Hippocampal formation (tissue), 2 donors: ENCODE measurements around the gene GBX1.

Experiments
- DNase-seq, 2 donors: peaks; one replicate each; lab custom pipeline; 2025; lab: John Stamatoyannopoulos, UW

Gene GBX1

GRCh38 chr7:151167197-151167961, at the start of gene GBX1:
Gene GBX1, minus strand, starts transcription at chr7:151167694. Its CDS starts 146 bp downstream, at chr7:151167548.
- no peak for DNase-seq

GRCh38 chr7:151215396-151215795, 47.9 kb upstream of the GBX1 start:
- no peak for DNase-seq

- DNase-seq, result no peak
These were observed 46.3 kb upstream of the GBX1 start for GRCh38 chr7:151213826-151214225.

DNA sequence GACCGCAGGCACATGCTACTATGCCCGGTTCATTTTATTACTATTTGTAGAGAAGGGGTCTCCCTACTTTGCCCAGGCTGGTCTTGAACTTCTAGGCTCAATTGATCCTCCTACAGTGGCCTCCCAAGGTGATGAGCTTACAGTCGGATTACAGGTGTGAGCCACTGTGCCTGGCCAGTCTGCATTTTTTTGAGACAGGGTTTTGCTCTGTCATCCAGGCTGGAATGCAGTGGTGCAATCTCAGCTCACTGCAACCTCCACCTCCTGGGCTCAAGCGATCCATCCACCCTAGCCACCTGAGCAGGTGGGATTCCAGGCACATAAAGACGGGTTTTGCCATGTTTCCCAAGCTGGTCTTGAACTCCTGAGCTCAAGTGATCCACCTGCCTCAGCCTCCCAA, 45.1 kb upstream of the GBX1 start:
- no peak for DNase-seq

- DNase-seq, result no peak
These were observed 43.8 kb upstream of the GBX1 start for GRCh38 chr7:151211155-151211772.

DNA sequence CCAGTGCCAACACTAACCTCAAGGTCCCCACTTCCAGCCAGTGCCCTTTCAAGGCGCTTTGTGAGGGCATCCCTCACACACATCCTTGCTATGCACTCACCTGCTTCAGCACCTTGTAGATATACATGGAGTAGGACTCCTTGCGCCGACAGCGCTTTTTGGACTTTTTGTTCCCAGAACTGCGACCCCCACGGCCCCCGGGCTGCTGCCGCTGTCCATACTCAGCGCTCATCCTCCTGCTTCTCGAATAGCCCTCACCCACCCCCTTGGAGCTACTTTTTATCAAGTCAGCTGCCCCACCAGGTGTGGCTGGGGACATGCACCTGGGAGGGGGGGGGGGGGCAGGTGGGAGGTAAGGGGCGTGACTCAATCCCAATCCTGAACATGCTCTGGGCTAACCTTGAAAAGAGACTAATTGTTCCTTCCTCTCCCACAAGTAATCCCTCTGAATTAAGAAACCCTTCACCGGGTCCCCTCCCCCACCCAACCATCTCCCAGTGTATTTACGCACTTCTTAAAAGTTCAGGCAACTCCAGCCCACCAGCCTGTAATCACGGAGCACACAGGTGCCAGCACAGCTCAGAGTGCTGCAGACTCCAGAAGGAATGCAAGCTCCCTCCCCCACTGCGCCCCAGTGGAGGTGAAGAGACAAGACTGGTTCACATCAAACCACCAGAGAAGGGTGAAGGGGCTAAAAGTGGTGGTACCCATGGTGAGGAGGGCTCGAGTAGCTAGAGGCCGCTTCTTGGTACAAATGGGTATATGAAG, 42.8 kb upstream of the GBX1 start, which contains the start of gene H2BK1:
Gene H2BK1, minus strand, starts transcription at position 402 of the 768 bp plus-strand sequence. Its CDS starts 170 bp downstream, at position 232.
- no peak for DNase-seq

DNA sequence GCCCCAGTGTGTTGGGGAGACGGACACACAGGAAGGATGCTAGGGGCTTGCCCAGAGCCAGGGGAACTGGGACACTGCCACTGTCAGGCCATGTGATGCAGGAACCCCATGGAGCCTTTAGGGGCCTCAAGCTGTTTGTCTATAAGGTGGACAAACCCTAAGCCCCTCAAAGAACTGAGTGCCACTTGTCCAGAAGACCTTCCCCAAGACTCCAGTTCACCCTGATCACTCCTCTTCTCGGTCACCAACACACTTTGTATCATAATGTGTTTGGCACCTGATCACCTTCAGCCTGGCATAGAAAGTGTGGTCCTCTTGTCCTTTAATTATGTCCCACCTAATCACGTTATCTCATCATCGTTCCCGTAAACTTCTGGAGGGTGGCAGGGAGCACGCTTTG, 42.1 kb upstream of the GBX1 start:
- DNase-seq, result no peak

- no peak for DNase-seq
These were observed 40.9 kb upstream of the GBX1 start for GRCh38 chr7:151208253-151208862.

DNA sequence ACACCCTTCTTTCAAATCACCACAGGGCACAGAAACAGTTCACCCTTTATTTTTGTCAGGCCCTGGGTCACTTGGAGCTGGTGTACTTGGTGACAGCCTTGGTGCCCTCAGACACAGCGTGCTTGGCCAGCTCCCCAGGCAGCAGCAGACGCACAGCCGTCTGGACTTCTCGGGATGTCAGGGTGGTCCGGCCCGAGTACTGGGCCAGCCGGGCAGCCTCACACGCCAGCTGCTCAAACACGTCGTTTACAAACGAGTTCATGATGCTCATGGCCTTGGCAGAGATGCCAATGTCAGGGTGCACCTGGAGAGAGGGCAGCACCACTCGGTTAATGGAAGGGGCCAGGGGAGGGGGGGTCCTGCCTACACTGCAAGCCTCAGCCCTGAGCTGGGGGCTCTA, 40.3 kb upstream of the GBX1 start:
- no peak for DNase-seq

DNA sequence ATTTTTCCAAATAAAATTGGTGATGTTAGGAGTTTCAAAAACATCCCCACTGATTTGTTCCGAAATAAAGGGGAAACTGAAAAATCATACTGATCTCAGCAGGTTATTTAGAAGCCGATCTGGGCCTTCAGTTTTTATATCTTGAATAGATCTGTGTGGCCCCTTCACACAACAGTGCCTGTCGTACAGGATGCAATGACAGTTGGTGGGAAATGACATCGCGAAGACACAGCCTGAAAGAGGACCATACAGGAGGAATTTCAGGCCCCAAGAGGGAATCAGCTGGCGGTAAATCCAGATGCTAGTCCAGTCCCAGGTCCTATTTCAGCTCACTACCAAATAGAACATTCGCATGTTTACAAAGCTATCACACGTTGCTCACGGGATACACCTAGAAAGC, 39.8 kb upstream of the GBX1 start:
- no peak for DNase-seq

GRCh38 chr7:151206914-151207313, 39.4 kb upstream of the GBX1 start:
- no peak for DNase-seq

- DNase-seq, result no peak
These were observed 38.2 kb upstream of the GBX1 start for GRCh38 chr7:151205730-151206129.

- DNase-seq, result no peak
These were observed 37.0 kb upstream of the GBX1 start for GRCh38 chr7:151204383-151205032.

DNA sequence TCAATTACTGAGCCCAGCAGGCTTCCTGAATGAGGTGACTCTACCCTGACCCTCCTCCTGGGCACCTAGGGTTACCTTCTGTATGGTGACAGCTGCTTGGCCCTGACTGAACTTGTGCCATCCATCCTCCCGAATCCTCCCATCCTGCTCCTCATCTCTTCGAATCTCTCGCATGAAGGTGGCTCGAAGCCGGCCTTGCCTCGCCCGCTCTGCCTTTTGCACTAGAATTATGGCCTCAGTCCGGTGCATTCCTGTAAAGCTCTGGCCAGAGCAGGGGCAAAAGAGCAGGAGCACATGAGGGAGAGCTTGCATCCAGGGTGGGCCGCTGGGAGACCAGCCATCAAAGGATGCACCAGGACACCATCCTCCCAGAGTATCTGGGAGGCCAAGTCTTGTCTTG, 35.3 kb upstream of the GBX1 start:
- no peak for DNase-seq

GRCh38 chr7:151201751-151202150, 34.3 kb upstream of the GBX1 start:
- no peak for DNase-seq

DNA sequence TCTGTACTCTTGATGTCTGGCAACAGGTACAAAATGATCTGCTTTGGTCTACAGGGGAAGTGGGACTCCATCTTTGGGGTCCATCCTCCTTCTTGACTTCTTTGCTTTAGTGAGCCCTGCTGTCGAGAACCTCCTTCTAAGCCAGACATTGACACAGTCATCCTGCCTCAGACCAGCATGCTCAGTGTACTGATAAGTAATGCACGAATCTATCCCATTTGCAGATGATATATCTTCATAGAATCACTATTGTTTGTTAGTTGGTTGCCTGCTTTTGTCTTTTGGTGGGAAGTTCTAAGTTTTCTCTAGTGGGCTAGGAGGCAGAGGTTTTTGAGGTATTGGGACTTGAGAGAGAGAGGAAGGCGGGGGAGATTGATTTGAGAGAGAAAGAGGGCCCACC, 33.9 kb upstream of the GBX1 start:
- no peak for DNase-seq

DNA sequence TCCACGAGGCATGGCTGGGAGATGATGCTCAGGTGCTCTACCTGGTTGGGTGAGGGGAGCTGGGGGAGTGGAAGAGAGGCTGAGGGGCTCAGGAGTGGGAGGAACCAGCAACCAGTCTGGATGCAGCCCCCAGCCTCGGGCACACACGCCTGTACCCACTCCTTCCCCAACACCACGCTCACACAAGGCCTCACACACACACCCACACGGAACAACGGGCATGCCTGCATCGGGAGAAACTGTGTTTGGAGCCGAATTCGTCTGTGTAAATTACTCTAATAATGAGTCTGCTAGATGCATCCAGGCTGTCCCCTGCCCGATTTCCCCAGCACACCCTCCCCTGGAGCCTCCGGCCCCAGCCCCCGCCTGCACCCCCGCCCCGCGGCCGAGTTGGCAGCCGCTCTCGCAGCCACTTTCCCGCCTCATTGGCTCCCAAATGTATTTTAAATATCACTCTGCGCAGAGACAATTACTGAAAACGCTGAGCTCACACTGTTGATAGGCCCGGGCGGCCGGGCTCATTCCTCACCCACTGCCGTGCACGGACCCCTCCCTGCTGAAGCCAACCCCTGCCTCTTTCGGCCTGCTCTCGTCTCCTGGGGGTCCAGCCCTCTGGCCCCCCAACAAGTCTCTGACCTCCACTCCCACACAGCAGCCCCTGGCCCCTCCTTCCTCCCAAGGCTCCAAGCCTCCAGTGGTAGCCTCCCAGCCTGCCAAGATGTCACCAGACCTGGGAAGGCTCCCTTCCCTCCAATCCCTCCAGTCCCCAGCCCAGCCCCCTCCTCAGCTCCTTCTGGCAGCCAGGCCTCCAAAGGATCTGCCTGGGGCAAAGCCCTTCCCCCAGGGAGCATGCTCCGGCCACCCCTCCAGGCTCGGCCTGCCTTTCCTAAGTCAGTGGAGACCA, 31.7 kb upstream of the GBX1 start:
- peak in 1 of 2 donors; percentile 7 for DNase-seq

DNA sequence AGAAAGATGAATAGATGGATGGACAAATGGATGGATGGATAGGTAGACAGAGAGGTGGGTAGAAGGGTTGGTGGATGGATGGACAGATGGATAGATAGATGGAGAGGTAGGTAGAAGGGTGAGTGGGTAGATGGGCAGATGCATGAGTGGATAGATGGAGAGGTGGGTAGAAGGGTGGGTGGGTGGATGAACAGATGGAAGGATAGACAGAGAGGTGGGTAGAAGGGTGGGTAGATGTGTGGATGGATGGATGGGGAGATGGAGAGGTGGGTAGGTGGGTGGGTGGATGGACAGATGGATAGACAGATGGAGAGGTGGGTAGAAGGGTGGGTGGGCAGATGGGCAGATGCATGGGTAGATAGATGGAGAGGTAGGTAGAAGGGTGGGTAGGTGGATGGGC, 30.4 kb upstream of the GBX1 start:
- no peak for DNase-seq

GRCh38 chr7:151195616-151196450, 28.3 kb upstream of the GBX1 start:
- DNase-seq, result no peak

DNA sequence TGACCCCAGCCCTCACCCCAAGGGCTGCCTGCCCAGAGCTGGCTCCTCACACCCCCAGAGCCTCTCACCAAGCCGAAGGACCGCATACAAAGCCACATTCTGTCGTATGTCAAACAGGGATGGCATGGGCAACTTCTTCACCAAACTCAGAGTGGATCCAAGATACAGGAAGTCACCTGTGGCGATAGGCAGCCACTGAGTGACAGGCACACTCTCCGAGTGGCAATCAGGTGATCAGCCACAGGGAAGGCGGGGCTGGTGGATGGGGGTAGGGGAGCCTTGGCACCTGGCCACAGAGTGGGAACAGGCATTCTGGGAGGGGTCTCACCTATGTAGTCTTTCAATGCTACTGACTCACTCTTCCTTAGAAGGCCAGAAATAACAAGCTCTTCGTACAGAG, 26.7 kb upstream of the GBX1 start:
- DNase-seq, result no peak
